ENCODE data around the gene AWAT1. TPM values are rescaled to one million over a fixed set of nuclear protein-coding genes. Genes with fewer than 3 reads are reported as not detected.

The AWAT1 gene
- total and polyA plus RNA-seq, 2 donors (not counting 1 experiment from before 2014, with no cell fraction given): not detected

DNA sequence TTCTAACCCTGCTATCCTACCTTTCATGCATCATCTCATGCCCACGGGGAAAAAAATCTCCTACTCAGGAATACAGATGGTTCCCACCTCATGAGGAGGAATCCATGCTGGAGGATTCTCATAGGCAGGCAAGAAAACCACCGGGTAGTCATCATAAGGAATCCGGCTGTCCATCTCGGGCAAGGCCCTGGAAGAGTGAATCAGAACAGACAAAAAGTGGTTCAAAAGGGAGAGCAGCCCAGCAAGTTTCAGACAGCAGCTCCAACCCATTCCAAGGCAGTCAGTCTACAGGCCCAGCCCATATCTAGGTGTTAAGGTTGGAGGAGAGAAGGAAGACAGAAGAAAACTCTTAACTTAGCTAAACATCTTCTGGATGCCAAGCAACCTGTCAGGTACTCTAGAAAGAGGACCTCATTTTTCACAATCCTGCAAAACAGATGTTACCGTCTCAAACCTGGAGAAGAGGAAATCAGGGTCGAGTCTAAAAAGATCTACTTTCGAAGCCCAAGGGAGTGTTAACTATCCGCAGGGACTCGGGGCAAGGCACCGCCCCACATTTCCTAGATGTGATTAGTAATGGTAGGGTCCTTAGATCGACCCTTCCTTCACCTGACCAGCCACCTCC lies 54.8 kb downstream of the AWAT1 start:
- H3K27ac ChIP-seq (ENCODE audit: insufficient read depth, low read length): peak overlapping the region; percentile 74
- no peaks in the 10 kb centered on the region for H3K4me1 ChIP-seq (ENCODE audit: control insufficient read depth, extremely low read depth, insufficient read depth, low read length)
- peaks cover 3% of the 10 kb centered on the region for H3K36me3 ChIP-seq (ENCODE audit: control insufficient read depth, insufficient read depth, low read length)
- H3K4me2 ChIP-seq (ENCODE audit: extremely low read depth, insufficient read depth, low read length): peak overlapping the region; percentile 78
- H2AFZ ChIP-seq (ENCODE audit: low read length): peak overlapping the region; percentile 80
- peaks cover 38% of the 10 kb centered on the region for H3K79me2 ChIP-seq (ENCODE audit: control insufficient read depth, insufficient read depth, low read length)
- no peaks in the 10 kb centered on the region for H3K9me3 ChIP-seq (ENCODE audit: control insufficient read depth, insufficient read depth, low read depth, low read length)
- DNase-seq (ENCODE audit: low read depth in 2 of 2): peak in 1 of 2 donors; percentile 18
- no peak for TF ChIP-seq EZH2 (IDR thresholded peaks at IDR 0.05; ENCODE audit: low read length, missing control alignments)
- TF ChIP-seq, protein P1, sequence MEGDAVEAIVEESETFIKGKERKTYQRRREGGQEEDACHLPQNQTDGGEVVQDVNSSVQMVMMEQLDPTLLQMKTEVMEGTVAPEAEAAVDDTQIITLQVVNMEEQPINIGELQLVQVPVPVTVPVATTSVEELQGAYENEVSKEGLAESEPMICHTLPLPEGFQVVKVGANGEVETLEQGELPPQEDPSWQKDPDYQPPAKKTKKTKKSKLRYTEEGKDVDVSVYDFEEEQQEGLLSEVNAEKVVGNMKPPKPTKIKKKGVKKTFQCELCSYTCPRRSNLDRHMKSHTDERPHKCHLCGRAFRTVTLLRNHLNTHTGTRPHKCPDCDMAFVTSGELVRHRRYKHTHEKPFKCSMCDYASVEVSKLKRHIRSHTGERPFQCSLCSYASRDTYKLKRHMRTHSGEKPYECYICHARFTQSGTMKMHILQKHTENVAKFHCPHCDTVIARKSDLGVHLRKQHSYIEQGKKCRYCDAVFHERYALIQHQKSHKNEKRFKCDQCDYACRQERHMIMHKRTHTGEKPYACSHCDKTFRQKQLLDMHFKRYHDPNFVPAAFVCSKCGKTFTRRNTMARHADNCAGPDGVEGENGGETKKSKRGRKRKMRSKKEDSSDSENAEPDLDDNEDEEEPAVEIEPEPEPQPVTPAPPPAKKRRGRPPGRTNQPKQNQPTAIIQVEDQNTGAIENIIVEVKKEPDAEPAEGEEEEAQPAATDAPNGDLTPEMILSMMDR (conservative IDR thresholded peaks at IDR 0.05 in 1 of 2, IDR thresholded peaks at IDR 0.05 in 1 of 2; ENCODE audit: low read depth in 1 of 2, low read length in 2 of 2): no peak
- no peaks in the 10 kb centered on the region for H4K20me1 ChIP-seq (ENCODE audit: control insufficient read depth, extremely low read depth, insufficient read depth, low read length)
- peak overlapping the region; percentile 62 to 89 (median 73) for H3K4me3 ChIP-seq (replicated peaks in 1 of 4; ENCODE audit: control extremely low read depth in 1 of 4, insufficient read depth in 1 of 4, low read depth in 3 of 4, low read length in 4 of 4)
- H3K9ac ChIP-seq (ENCODE audit: insufficient read depth, low read length): peak overlapping the region; percentile 53
- H3K27me3 ChIP-seq (ENCODE audit: control insufficient read depth, insufficient read depth, low read length): no peaks in the 10 kb centered on the region

Other genes with a start within 250 kb of the AWAT1 start
- gene AWAT2, start 184.7 kb upstream of the AWAT1 start, total RNA-seq: not detected in 2 replicates
- 0.07 TPM in 1 of 2 replicates, not detected in the other for gene AWAT2, start 184.7 kb upstream of the AWAT1 start, polyA plus RNA-seq
- not detected in 2 replicates for gene OTUD6A, start 172.2 kb upstream of the AWAT1 start, total RNA-seq
- not detected in 2 replicates for gene OTUD6A, start 172.2 kb upstream of the AWAT1 start, polyA plus RNA-seq
- 81.1 and 154 TPM in 2 replicates for gene IGBP1, start 101.2 kb upstream of the AWAT1 start, total RNA-seq
- 60.7 and 67.2 TPM in 2 replicates for gene IGBP1, start 101.2 kb upstream of the AWAT1 start, polyA plus RNA-seq
- gene DGAT2L6, start 57.2 kb upstream of the AWAT1 start, total RNA-seq: not detected in 2 replicates
- gene DGAT2L6, start 57.2 kb upstream of the AWAT1 start, polyA plus RNA-seq: not detected in 2 replicates
- under 0.01 TPM in 2 replicates for gene P2RY4, start 25.5 kb downstream of the AWAT1 start, total RNA-seq
- gene P2RY4, start 25.5 kb downstream of the AWAT1 start, polyA plus RNA-seq: 0.05 TPM in 1 of 2 replicates, not detected in the other
- gene ARR3, start 33.7 kb downstream of the AWAT1 start, total RNA-seq: not detected in 2 replicates
- not detected in 2 replicates for gene ARR3, start 33.7 kb downstream of the AWAT1 start, polyA plus RNA-seq
- gene RAB41, start 47.5 kb downstream of the AWAT1 start, total RNA-seq: not detected in 2 replicates
- not detected in 2 replicates for gene RAB41, start 47.5 kb downstream of the AWAT1 start, polyA plus RNA-seq
- 45.7 and 53.3 TPM in 2 replicates for gene PDZD11, start 55.3 kb downstream of the AWAT1 start, total RNA-seq
- gene PDZD11, start 55.3 kb downstream of the AWAT1 start, polyA plus RNA-seq: 142 and 143 TPM in 2 replicates
- 1.8 and 5.6 TPM in 2 replicates for gene KIF4A, start 55.4 kb downstream of the AWAT1 start, total RNA-seq
- 7.1 and 23.0 TPM in 2 replicates for gene KIF4A, start 55.4 kb downstream of the AWAT1 start, polyA plus RNA-seq
- not detected in 2 replicates for gene GDPD2, start 188.7 kb downstream of the AWAT1 start, total RNA-seq
- not detected in 2 replicates for gene GDPD2, start 188.7 kb downstream of the AWAT1 start, polyA plus RNA-seq
- 20.0 and 24.6 TPM in 2 replicates for gene DLG3, start 210.2 kb downstream of the AWAT1 start, total RNA-seq
- gene DLG3, start 210.2 kb downstream of the AWAT1 start, polyA plus RNA-seq: 20.6 and 21.0 TPM in 2 replicates